ENCODE measurements around the gene ANKDD1A. TPM values are rescaled to one million over a fixed set of nuclear protein-coding genes. Genes with fewer than 3 reads are reported as not detected.
A peak's percentile ranks its signal among the peaks of the same experiment; 100 is the strongest.

ANKDD1A gene
- total RNA-seq, 2 experiments from 2014 or later, result 10.9 to 12.6 TPM

DNA sequence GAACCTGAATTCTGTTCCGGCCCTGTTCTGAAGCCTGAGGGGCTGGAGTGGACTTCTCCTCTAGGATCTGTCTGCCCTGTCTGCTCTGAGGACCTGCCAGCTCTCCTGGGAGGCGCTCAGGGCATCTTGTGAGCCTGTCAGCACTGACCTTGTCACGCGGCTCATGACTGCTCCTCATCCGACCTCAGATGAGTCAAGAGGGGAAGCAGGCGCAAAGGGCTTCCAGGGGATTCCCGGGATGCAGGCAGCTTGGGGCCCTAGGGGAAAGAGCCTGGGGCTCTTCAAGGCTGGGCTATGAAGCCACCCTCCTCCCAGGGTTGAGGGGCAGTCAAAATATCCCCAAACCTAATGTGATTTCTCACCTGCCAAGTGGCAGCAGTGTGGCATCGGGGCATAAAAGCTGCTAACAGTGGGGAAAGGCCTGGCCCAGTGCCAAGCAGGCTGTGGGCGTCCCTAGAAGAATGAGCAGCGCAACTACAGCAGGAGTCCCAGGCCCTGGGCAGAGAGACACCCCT, 27.6 kb upstream of the ANKDD1A start:
- ATAC-seq (ENCODE audit: low read depth) (peak; percentile 35), DNase-seq (no peak)
- peak overlapping the region; percentile 10 for H3K4me3 Mint-ChIP-seq
- H3K9me3 Mint-ChIP-seq, result no peaks in the 10 kb centered on the region
- no peaks in the 10 kb centered on the region for H3K36me3 Mint-ChIP-seq
- peak overlapping the region; percentile 7 for H3K27ac Mint-ChIP-seq
- H3K4me1 Mint-ChIP-seq, result peaks cover 28% of the 10 kb centered on the region
- no peaks in the 10 kb centered on the region for H3K27me3 Mint-ChIP-seq
- POLR2A ChIA-PET, result interaction anchor here (0.6 to 4.5 kb wide), 4 partner anchors 10 to 266 kb away, joined by 3 to 57 read pairs (median 4); no protein-coding TSS in a partner anchor

DNA sequence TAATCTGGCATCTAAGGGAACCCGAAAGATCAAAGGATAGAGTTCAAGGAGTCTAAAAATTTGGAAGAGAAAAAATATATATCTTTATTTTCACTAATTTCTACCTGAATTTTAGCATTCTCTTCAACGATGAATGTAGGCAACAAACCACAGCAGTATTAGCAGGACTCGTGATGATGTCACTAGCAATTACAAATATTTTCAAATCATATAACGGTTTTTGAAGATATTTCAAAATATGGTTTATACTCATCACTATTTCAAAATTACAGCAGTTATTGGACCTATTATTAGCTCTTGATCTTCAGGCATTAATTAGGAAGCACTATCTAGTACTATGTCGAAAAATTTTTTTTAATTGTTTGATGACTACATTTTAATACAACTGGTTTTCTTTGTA, 27.0 kb upstream of the ANKDD1A start:
- Mint-ChIP-seq H3K4me1 (peaks cover 28% of the 10 kb centered on the region), H3K4me3 (no peak overlapping the region), H3K9me3 (no peaks in the 10 kb centered on the region), H3K36me3 (no peaks in the 10 kb centered on the region), H3K27me3 (no peaks in the 10 kb centered on the region), H3K27ac (no peak overlapping the region)
- no peak for DNase-seq
- ATAC-seq (ENCODE audit: low read depth), result no peak
- POLR2A ChIA-PET, result interaction anchor here (0.6 to 4.5 kb wide), 2 partner anchors 9 to 267 kb away, joined by 3 to 57 read pairs; no protein-coding TSS in a partner anchor

DNA sequence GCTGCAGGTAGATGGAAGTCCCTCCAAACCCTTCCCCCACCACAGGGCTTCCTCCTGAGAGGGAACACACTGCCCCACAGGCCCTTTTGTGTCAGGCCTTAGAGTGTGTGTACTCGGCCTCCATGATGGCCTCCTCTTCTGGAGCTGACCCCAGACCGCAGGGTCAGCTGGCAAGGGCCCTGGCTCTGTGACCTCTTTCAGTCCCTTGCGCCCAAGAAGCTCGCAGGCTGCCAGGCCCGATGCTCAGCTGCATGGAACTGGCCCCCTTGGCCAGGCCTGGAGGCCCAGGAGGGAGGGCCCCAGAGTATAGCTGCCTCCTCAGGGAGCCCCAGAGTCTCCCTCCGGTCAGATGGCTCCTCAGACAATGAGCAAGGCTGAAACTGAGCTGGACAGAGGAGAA, 23.4 kb upstream of the ANKDD1A start:
- Mint-ChIP-seq H3K9me3 (no peaks in the 10 kb centered on the region), H3K27ac (no peak overlapping the region), H3K4me3 (no peak overlapping the region), H3K36me3 (no peaks in the 10 kb centered on the region), H3K27me3 (no peaks in the 10 kb centered on the region), H3K4me1 (peaks cover 35% of the 10 kb centered on the region)
- POLR2A ChIA-PET, result no interaction called here
- ATAC-seq (ENCODE audit: low read depth) (no peak), DNase-seq (no peak)

DNA sequence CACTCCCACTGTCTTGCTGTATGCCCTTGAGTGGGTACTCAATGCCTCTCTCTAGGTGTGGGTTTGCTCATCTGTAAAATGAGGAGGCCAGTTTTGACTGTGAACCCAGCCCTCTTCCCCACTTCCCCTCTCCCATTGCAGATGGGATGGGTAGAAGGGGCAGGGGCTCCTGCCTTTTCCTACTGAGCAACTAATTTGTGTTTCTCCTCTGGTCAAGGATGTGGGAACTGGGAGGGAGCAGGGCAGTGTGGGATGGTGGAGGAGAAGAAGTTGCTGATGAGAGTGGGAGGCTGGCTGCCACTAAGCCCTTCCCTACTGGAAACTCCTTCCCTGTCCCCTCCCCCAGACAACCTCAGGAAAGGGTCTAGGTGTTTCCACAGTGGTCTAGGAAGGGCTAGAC, 20.1 kb upstream of the ANKDD1A start:
- no peaks in the 10 kb centered on the region for H3K9me3 Mint-ChIP-seq
- POLR2A ChIA-PET, result interaction anchor here (0.6 to 7.2 kb wide), 8 partner anchors 9 to 66 kb away, joined by 3 to 57 read pairs (median 6); partner anchors contain the start of gene PIF1
- no peaks in the 10 kb centered on the region for H3K36me3 Mint-ChIP-seq
- peaks cover 46% of the 10 kb centered on the region for H3K4me1 Mint-ChIP-seq
- peak overlapping the region; percentile 84 for H3K4me3 Mint-ChIP-seq
- no peak for DNase-seq
- peak overlapping the region; percentile 95 for H3K27ac Mint-ChIP-seq
- ATAC-seq (ENCODE audit: low read depth), result no peak
- H3K27me3 Mint-ChIP-seq, result no peaks in the 10 kb centered on the region

DNA sequence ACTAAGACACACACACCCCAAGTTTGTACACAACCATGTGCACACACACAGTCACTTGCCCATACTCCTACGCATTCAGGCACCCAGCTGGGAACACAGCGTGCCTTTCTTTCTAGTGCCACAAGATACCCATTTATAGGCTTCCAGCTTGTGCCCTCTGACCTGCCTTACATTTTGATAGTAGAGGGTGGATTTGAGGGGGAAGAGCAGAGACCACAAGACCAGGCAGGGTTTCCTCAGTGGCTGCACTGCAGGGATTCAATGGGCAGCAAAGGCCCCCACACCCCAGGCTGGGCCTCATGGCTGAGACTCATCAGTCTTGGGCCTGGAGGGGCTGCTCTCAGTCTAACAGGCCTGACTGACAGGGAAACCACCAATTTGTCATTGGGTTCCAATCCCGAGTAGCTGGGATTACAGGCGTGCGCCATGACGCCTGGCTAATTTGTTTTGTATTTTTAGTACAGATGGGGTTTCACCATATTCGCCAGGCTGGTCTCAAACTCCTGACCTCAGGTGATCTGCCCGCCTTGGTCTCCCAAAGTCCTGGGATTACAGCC, 18.8 kb upstream of the ANKDD1A start:
- Mint-ChIP-seq H3K27ac (peak overlapping the region; percentile 95), H3K27me3 (no peaks in the 10 kb centered on the region), H3K36me3 (peaks cover 5% of the 10 kb centered on the region), H3K4me3 (peak overlapping the region; percentile 84), H3K9me3 (no peaks in the 10 kb centered on the region), H3K4me1 (peaks cover 53% of the 10 kb centered on the region)
- DNase-seq (peak; percentile 53), ATAC-seq (ENCODE audit: low read depth) (no peak)
- POLR2A ChIA-PET, result interaction anchor here (0.5 to 7.2 kb wide), 18 partner anchors 10 to 935 kb away, joined by 3 to 86 read pairs (median 10); partner anchors contain the start of genes ANKDD1A, PIF1, PLEKHO2 and RNU5B-1

DNA sequence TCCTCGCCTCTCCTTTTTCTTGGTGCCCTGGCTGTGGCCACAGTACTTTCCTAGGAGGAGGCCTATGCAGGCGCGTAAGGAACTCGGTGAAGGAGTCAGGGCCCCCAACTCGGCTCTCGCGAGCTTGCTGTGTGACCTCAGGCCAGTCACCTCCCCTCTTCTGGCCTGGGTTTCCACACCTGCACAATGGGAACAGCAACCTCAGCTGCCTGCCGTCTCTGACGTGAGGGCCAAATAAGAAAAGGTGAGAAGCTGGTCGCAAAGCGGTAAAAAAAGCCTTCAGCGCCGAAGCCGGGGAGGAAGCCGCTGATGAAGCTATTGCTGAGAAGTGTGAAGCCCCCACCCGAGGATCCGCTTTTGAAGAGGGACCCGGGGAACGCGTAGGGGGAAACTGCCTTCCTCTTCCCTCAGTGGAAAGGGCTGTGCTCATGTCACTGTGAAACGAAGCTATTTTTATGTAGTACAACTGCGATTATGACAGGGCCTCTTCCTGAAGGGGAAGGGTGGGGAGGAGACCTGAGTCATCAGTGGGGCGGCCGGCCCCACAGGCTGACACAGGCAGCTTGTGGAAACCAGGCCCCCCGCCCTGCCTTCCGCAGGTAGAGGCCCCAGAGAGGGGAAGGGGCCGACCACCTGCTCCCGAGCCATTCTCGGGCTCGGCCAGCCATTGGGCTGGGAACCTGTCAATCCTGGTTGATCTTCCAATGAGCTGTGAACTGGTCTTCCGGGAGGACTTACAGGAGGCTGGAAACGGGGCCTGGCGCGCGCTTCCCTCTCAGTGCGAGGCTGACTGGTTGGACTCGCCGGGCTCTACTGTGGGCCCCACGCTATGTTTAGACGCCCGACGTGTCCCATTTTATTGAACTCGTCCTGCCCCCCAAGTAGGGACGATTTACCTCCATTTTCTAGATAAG, 18.0 kb upstream of the ANKDD1A start:
- POLR2A ChIA-PET, result interaction anchor here (0.5 to 7.2 kb wide), 25 partner anchors 11 to 513 kb away, joined by 3 to 86 read pairs (median 10); partner anchors contain the start of genes ANKDD1A, PIF1, PLEKHO2 and RNU5B-1
- peak overlapping the region; percentile 84 for H3K4me3 Mint-ChIP-seq
- no peaks in the 10 kb centered on the region for H3K9me3 Mint-ChIP-seq

DNA sequence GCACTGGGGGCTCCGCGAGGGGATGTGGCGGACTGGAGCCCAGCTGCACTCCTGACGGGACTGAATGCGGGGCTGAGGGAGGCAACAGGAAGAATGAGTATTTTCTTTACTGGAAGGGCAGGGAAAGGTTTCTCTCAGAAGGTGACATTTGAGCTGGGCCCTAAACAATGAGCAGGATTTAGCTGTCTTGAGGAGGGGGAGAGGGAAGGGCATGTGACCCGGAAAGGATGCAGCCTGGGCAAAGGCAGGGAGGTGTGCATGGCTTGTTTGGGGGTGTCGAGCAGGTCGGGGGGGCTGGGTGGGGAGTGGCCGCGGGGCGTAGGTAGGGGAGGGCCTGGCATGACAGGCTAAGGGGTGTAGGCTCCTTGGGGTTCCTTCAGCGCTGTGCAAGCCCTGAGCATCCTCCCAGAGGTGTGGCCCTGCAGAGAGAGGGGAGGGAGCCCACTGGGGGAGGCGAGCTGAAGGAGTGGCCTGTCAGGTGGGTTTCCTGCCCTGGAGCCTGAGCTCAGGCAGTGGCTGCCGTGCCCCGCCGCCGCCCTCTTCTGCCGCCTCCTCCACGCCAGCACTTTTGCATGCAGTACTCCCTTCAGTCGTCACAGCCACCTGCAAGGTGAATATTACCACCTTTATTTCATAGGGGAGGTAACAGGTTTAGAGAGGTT, 17.2 kb upstream of the ANKDD1A start:
- ATAC-seq (ENCODE audit: low read depth), result peak; percentile 70
- POLR2A ChIA-PET, result interaction anchor here (0.5 to 7.2 kb wide), 28 partner anchors 11 to 514 kb away, joined by 3 to 86 read pairs (median 8); partner anchors contain the start of genes ANKDD1A, PIF1, PLEKHO2 and RNU5B-1
- peak overlapping the region; percentile 95 for H3K27ac Mint-ChIP-seq
- H3K36me3 Mint-ChIP-seq, result peaks cover 10% of the 10 kb centered on the region
- H3K4me3 Mint-ChIP-seq, result peak overlapping the region; percentile 84
- no peaks in the 10 kb centered on the region for H3K9me3 Mint-ChIP-seq
- no peaks in the 10 kb centered on the region for H3K27me3 Mint-ChIP-seq
- peak; percentile 83 for DNase-seq
- peaks cover 53% of the 10 kb centered on the region for H3K4me1 Mint-ChIP-seq

More for the DNA sequence above, 18.0 kb upstream of the ANKDD1A start:
- H3K27me3 Mint-ChIP-seq, result no peaks in the 10 kb centered on the region
- peaks cover 5% of the 10 kb centered on the region for H3K36me3 Mint-ChIP-seq
- peak overlapping the region; percentile 95 for H3K27ac Mint-ChIP-seq
- ATAC-seq (ENCODE audit: low read depth) (peak; percentile 80), DNase-seq (peak; percentile 96)
- H3K4me1 Mint-ChIP-seq, result peaks cover 53% of the 10 kb centered on the region

DNA sequence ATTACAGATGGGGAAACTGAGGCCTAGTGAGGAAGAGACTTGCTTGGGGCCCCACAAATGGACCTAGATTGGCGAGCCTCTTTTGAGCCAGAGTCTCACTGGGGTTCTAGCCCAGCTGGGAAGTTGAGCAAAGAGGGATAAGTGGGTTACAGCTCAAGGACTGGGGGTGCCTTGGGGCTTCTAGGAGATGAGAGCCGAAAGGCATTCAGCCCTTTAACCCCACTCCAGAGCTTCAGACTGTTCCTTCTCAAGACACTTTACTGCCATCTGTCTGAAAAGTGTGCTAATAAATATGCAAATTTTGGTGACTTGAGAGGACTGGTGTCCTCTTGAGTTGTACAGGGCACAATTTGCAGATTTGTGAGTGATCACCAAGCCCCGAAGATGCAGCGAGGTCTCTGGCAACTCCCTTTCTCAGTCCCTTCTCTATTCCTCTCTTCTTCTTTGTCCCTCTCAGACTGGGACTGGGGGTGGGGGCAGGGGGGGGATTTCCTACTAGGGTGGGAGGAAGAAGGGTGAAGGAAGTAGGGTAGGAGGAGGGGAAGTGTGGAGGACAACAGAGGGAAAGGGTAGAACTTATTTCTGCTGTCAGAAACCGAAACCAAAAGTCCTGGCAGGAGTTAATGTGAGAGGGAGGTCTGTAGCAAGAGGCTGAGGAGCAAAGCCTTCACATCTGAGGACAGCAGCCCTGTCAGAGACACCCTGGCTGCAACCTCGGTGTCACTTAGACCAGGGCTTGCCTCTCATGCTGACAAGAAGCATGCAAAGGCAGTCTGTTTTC, 16.2 kb upstream of the ANKDD1A start:
- peak overlapping the region; percentile 84 for H3K4me3 Mint-ChIP-seq
- ATAC-seq (ENCODE audit: low read depth) (peak; percentile 10), DNase-seq (peak; percentile 50)
- peaks cover 12% of the 10 kb centered on the region for H3K36me3 Mint-ChIP-seq
- H3K27ac Mint-ChIP-seq, result peak overlapping the region; percentile 95
- H3K27me3 Mint-ChIP-seq, result no peaks in the 10 kb centered on the region
- peaks cover 53% of the 10 kb centered on the region for H3K4me1 Mint-ChIP-seq
- POLR2A ChIA-PET, result interaction anchor here (0.8 to 7.2 kb wide), 18 partner anchors 10 to 515 kb away, joined by 3 to 86 read pairs (median 12); partner anchors contain the start of genes ANKDD1A, PIF1, PLEKHO2 and SPG21
- no peaks in the 10 kb centered on the region for H3K9me3 Mint-ChIP-seq

DNA sequence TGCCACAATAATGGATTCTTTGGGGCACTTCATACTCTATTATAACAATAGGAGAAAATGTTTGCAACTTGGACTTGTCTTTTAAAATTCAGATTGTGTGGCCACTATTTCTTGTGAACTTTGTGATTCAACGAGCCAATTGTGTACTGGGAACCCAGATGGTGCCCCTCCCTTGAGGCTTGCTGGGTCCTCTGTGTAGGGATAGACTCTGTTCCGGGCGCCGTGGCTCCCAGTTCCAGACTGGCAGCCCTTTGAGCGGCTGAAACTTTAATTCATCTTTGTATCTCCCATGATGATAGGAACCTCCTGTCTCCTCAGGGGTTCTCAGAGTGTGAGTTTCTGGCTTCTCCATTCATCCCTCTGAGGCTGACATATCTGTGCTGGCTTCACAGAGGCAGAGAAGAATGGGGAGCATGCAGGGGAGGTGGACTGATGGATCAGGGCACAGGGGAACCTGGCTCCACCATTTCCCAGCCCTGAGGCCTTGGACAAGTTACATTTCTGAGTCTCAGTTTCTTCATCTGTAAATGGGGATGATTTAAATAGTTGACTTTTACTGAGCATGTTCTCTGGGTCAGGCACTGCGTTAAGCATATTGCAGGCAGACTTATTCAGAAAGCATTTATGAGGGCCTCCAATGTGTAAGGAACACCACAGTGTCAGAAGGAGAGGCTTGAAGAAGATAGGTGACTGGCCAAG, 15.2 kb upstream of the ANKDD1A start:
- POLR2A ChIA-PET, result interaction anchor here (0.6 to 7.2 kb wide), 2 partner anchors 19 to 250 kb away, joined by 6 to 36 read pairs; no protein-coding TSS in a partner anchor
- DNase-seq, result no peak
- H3K27ac Mint-ChIP-seq, result peak overlapping the region; percentile 95
- H3K27me3 Mint-ChIP-seq, result no peaks in the 10 kb centered on the region
- peak overlapping the region; percentile 84 for H3K4me3 Mint-ChIP-seq
- peaks cover 4% of the 10 kb centered on the region for H3K9me3 Mint-ChIP-seq
- H3K4me1 Mint-ChIP-seq, result peaks cover 45% of the 10 kb centered on the region
- ATAC-seq (ENCODE audit: low read depth), result no peak
- peaks cover 17% of the 10 kb centered on the region for H3K36me3 Mint-ChIP-seq

DNA sequence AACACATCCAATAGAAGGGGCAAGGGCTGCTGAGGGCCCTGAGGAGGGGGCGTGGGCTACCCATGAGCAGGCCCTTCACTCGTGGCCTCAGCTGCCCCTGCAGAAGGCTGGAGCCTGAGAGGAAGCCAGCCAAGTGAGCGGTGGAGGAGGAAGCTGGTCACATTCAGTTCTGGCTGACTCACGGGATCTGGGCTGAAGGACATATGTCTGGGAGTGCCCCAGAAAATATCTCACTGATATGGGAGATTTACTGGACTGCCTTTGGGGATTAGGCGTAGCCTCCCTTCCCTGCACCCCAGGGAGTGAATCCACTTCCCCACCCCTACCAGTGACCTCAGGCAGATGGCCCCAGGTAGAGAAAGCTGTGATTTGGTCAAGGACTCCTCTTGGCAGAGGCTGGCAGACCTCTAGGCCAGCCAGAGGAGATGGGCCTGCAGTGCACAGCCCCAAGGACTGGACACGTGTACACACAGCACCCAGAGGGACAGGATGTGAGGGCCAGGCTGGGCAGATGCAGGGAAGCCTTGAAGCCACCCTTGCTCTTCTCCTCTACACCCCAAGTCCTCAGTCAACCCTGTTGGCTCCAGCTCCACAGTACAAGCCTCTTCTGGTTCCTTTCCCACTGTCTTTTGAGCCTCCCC, 14.2 kb upstream of the ANKDD1A start:
- no peaks in the 10 kb centered on the region for H3K27me3 Mint-ChIP-seq
- peaks cover 44% of the 10 kb centered on the region for H3K4me1 Mint-ChIP-seq
- H3K4me3 Mint-ChIP-seq, result no peak overlapping the region
- peaks cover 4% of the 10 kb centered on the region for H3K9me3 Mint-ChIP-seq
- DNase-seq (no peak), ATAC-seq (ENCODE audit: low read depth) (no peak)
- POLR2A ChIA-PET, result interaction anchor here (0.6 kb wide), 1 partner anchor 251 kb away, joined by 6 read pairs; no protein-coding TSS in a partner anchor
- peak overlapping the region; percentile 95 for H3K27ac Mint-ChIP-seq
- peaks cover 17% of the 10 kb centered on the region for H3K36me3 Mint-ChIP-seq

DNA sequence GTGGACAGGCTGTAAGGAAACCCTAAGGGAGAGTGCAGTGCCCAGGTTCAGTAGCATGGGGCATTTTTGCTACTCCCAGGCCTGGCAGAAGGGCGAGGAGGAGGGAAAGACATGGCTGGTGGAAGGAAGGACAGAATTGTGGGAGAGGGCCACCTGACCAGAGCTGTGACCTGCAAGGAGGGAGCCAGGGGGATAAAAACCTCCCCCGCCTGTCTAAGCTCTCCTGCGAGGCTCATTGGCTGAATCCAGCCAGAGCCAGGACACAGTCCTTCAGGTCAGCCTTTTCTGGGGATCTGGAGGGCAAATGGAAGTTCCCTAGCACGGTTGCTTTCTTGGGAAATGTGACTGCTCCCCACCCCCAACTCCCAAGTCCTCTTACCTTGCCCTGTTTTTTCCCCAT, 13.3 kb upstream of the ANKDD1A start:
- H3K36me3 Mint-ChIP-seq, result peaks cover 17% of the 10 kb centered on the region
- ATAC-seq (ENCODE audit: low read depth) (no peak), DNase-seq (no peak)
- peak overlapping the region; percentile 65 for H3K27ac Mint-ChIP-seq
- no peak overlapping the region for H3K4me3 Mint-ChIP-seq
- POLR2A ChIA-PET, result interaction anchor here (0.6 kb wide), 1 partner anchor 87 kb away, joined by 5 read pairs; no protein-coding TSS in a partner anchor
- peaks cover 4% of the 10 kb centered on the region for H3K9me3 Mint-ChIP-seq
- peaks cover 44% of the 10 kb centered on the region for H3K4me1 Mint-ChIP-seq
- no peaks in the 10 kb centered on the region for H3K27me3 Mint-ChIP-seq
